Left ventricle myocardium superior (tissue), 1 donor: ENCODE measurements around the gene TCHP. TPM values are rescaled to one million over a fixed set of nuclear protein-coding genes. Genes with fewer than 3 reads are reported as not detected.
"Not testable (repeated sequence)": the region's sequence is repeated elsewhere in the genome, so short reads cannot be mapped to it uniquely, and the experiment has no call there.

Experiments used
- ATAC-seq: fragments of 200-7000 bp; cut with Tn5 transposase; one replicate; pipeline ENCODE4 v1.9.1; 2020; ENCODE audit warnings: mild to moderate bottlenecking, moderate library complexity
- DNase-seq: peaks from one replicate; pipeline ENCODE4 v3.0.0-alpha.2; 2020
- intact Hi-C: fragments of 100-400 bp; cut with micrococcal nuclease; formaldehyde crosslinking; loops from one replicate; pipeline ENCODE4 v1.11.0; 2022
- total RNA-seq: library from RNA; stranded (reverse); fragmentation: NEBNext Ultra II Directional; extraction: Animal tissue kit (Norgen Biotek cat#: 25700); gene quantifications from one replicate; pipeline ENCODE4 v1.2.1, GENCODE V29; 2021
- donor health status: DM: no; HTN: yes; CAD: no; lungs with severe emphysema.

The TCHP gene
- total RNA-seq, 1 donor from 2014 or later = 11.4 TPM

GRCh38 chr12:109926488-109927210 lies 26.6 kb downstream of the TCHP start:
- DNase-seq = no peak
- no peak for ATAC-seq
- intact Hi-C loops = no loop called here

- intact Hi-C loops = no loop called here
- peak; percentile 36 for ATAC-seq
- no peak for DNase-seq
Observed at GRCh38 chr12:109927622-109928021, 27.5 kb downstream of the TCHP start.

- DNase-seq = no peak
- peak; percentile 26 for ATAC-seq
- intact Hi-C loops = no loop called here
Observed at GRCh38 chr12:109928058-109928656, 28.1 kb downstream of the TCHP start.

GRCh38 chr12:109929326-109929725 lies 29.3 kb downstream of the TCHP start:
- intact Hi-C loops = not testable (repeated sequence)

GRCh38 chr12:109930028-109930800 lies 30.1 kb downstream of the TCHP start:
- ATAC-seq (no peak), DNase-seq (no peak)
- intact Hi-C loops = no loop called here

More at GRCh38 chr12:109929326-109929725, 29.3 kb downstream of the TCHP start:
- not testable (repeated sequence) for ATAC-seq, DNase-seq

GRCh38 chr12:109931143-109931542 lies 31.1 kb downstream of the TCHP start:
- no peak for ATAC-seq
- intact Hi-C loops = no loop called here

GRCh38 chr12:109932878-109933503 lies 32.9 kb downstream of the TCHP start:
- DNase-seq = peak; percentile 86
- intact Hi-C loops = no loop called here
- ATAC-seq = peak; percentile 79

More at GRCh38 chr12:109931143-109931542, 31.1 kb downstream of the TCHP start:
- DNase-seq = no peak

- DNase-seq (no peak), ATAC-seq (no peak)
- intact Hi-C loops = no loop called here
Observed at GRCh38 chr12:109934026-109934425, 34.0 kb downstream of the TCHP start.

GRCh38 chr12:109937371-109937770 lies 37.3 kb downstream of the TCHP start:
- ATAC-seq (no peak), DNase-seq (no peak)
- intact Hi-C loops = no loop called here

- ATAC-seq (no peak), DNase-seq (no peak)
- intact Hi-C loops = no loop called here
Observed at GRCh38 chr12:109938947-109939346, 38.9 kb downstream of the TCHP start.

GRCh38 chr12:109939504-109939903 lies 39.4 kb downstream of the TCHP start:
- intact Hi-C loops = no loop called here
- DNase-seq = no peak
- ATAC-seq = no peak

GRCh38 chr12:109940339-109940923 lies 40.4 kb downstream of the TCHP start:
- ATAC-seq (no peak), DNase-seq (no peak)
- intact Hi-C loops = no loop called here

GRCh38 chr12:109943811-109944210 lies 43.7 kb downstream of the TCHP start:
- intact Hi-C loops = no loop called here
- ATAC-seq = no peak
- no peak for DNase-seq

GRCh38 chr12:109944561-109945359 lies 44.7 kb downstream of the TCHP start:
- ATAC-seq = peak; percentile 55
- intact Hi-C loops = no loop called here
- peak; percentile 58 for DNase-seq

- ATAC-seq = no peak
- no peak for DNase-seq
- intact Hi-C loops = no loop called here
Observed at GRCh38 chr12:109946505-109946904, 46.4 kb downstream of the TCHP start.

GRCh38 chr12:109946913-109947312 lies 46.8 kb downstream of the TCHP start:
- intact Hi-C loops = no loop called here
- ATAC-seq (no peak), DNase-seq (no peak)

GRCh38 chr12:109947521-109947920 lies 47.4 kb downstream of the TCHP start:
- DNase-seq (no peak), ATAC-seq (no peak)
- intact Hi-C loops = no loop called here

- intact Hi-C loops = no loop called here
- no peak for DNase-seq
Observed at GRCh38 chr12:109948368-109948767, 48.3 kb downstream of the TCHP start.

GRCh38 chr12:109949089-109949488 lies 49.0 kb downstream of the TCHP start:
- DNase-seq = no peak
- intact Hi-C loops = no loop called here
- ATAC-seq = peak; percentile 63

More at GRCh38 chr12:109948368-109948767, 48.3 kb downstream of the TCHP start:
- ATAC-seq = no peak
